Measurements from ENCODE around the gene SLC39A3.

Gene SLC39A3

GRCh38 chr19:2768365-2769132 is 28.7 kb upstream of the SLC39A3 start:
- DNase-seq = no peak

DNA sequence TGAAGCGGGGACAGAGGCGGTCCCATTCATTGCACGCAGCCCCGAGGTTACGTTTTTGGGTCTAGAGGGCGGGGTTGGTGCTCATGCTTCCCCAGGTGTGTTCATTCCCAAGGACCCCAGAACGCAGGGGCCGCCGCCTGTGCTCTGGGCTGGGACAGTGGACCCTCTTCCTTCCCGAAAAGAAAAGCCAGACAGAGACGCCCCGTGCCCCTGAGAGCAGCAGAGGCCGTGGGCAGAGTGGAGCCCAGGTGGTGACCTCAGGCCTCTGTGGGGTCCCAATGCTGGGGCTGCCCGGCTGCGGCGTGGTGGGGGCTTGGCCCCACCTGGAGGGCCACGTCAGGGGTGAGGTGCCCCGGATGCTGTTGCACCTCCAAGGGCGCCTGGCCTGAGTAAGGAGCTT is 27.9 kb upstream of the SLC39A3 start:
- DNase-seq = no peak

GRCh38 chr19:2766594-2767372 is 27.0 kb upstream of the SLC39A3 start:
- no peak for DNase-seq

DNA sequence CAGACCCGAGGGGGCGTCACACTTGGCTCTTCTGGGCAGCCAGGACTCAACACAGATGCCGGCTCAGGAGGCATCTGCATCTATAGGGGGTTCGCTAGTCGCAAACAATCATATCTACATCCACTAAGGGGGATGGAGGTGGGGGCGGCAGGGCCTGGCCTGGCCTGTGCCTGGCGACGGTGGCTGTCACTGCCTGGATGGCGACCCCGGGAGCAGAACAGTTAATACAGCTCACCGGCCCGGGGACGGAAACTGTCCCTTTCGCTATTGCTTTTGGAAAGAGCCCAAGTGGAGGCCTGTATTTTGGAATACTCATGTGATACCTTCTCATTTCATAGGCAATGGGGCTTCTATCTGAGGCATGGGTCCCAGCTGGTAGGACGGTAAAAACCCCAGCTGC is 25.6 kb upstream of the SLC39A3 start:
- DNase-seq = no peak

- no peak for DNase-seq
Measured at GRCh38 chr19:2764945-2765344, 25.1 kb upstream of the SLC39A3 start.

GRCh38 chr19:2763687-2764086 is 23.9 kb upstream of the SLC39A3 start:
- no peak for DNase-seq

DNA sequence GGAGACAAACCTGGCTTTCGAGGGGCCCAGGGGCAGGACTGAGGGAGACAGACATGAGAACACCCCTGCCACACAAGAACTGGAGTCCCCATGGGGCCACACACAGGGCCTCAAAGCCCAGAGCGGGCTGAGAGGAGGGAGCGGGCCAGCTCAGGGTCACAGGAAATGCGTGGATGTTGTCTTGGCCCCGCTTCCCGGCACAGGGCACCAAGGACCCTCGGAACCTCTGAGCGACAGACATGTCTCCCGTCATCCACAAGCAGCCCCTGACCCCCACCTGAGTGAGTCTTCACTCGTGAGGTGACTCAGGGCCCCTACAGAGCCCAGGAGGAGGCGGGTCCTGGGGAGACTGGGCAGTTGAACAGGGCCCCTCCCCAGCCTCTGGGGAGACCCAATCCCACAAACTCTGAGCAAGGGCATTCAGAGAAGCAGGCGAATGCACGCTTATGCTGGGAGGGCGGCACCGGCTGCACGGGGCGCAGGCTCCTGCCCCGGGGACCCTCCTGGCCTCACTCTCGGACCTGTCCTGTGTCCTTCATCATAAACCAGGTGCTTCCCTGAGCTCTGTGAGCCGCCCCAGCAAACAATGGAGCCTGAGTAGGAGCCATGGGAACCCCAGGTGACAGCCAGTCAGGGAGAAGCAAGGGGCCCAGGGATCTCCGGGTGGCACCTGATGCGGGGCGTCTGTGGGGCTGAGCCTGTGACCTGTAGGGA is 23.1 kb upstream of the SLC39A3 start:
- DNase-seq = no peak

DNA sequence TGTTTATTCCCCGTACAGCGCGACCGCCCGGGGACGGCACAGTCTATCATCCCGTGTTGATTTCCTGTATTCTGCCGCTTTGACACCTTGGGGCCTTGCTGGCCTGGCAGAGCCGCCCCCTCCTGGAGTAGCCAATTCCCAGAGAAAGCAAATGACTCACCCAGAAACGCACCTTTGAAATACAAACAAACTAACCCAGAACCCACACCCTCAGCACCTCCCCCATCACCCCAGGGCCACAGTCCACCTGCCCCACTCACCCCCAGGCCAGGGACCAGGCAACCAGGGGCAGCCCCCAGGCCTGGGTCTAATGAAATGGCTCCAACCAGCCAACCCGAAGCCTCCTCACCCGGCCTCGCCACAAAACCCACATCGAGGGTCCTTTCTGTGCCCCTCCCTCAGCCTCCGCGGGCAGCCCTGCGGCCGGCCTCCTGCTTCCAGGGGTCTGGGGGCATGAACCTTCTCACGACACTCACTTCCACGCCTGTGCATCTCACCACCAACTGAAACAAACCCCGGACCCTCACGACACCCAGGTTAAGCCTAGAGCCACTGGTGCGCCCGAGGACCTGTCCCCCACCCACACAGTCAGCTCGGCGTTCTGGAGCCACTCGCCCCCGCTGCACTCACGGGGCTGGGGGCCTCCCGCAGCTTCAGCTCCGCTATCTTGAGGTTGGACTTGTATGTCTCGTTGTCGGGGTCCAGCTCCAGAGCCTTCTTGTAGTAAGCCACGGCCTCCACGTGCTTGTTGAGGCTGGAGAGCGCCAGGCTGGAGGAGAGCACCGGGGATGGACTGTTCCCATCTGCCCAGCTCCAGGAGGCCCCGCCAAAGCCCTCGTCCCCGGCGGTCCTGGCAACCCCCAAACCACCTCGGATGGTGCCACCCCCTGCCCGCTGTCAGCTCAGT is 22.3 kb upstream of the SLC39A3 start:
- no peak for DNase-seq

GRCh38 chr19:2761309-2761677 is 21.5 kb upstream of the SLC39A3 start:
- DNase-seq = no peak

DNA sequence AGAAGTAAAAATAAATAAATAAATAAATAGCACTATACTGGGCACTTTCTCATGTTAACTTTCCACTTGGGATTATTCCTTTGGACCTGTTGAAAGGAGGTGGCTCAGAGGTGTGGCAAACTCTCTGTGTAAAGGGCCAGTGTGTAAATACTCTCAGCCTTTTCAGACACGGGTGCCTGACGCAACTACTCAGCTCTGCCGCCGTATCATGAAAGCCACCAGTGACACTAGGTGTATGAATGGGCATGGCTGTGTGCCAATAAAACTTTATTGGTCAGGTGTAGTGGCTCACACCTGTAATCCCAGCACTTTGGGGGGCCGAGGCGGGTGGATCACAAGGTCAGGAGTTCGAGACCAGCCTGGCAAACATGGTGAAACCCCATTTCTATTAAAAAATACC is 20.1 kb upstream of the SLC39A3 start:
- no peak for DNase-seq

DNA sequence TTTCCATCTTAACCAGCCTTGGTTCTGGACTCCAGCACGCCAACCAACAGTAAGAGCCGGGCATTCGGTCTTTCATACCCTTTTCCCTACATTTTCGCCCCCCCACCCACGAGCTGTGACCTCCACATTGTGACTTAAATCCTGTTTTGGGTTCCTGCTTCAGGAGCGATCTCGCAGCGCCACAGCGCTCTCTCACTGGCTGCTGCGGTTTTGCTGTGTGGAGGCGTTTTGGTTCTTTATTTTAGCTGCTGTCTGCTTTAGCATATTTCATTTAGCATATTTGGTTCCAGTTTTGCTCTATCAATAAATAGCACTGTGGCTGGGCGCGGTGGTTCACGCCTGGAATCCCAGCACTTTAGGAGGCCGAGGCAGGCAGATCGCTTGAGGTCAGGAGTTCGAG is 19.5 kb upstream of the SLC39A3 start:
- DNase-seq = no peak

GRCh38 chr19:2758601-2759313 is 18.9 kb upstream of the SLC39A3 start:
- no peak for DNase-seq

DNA sequence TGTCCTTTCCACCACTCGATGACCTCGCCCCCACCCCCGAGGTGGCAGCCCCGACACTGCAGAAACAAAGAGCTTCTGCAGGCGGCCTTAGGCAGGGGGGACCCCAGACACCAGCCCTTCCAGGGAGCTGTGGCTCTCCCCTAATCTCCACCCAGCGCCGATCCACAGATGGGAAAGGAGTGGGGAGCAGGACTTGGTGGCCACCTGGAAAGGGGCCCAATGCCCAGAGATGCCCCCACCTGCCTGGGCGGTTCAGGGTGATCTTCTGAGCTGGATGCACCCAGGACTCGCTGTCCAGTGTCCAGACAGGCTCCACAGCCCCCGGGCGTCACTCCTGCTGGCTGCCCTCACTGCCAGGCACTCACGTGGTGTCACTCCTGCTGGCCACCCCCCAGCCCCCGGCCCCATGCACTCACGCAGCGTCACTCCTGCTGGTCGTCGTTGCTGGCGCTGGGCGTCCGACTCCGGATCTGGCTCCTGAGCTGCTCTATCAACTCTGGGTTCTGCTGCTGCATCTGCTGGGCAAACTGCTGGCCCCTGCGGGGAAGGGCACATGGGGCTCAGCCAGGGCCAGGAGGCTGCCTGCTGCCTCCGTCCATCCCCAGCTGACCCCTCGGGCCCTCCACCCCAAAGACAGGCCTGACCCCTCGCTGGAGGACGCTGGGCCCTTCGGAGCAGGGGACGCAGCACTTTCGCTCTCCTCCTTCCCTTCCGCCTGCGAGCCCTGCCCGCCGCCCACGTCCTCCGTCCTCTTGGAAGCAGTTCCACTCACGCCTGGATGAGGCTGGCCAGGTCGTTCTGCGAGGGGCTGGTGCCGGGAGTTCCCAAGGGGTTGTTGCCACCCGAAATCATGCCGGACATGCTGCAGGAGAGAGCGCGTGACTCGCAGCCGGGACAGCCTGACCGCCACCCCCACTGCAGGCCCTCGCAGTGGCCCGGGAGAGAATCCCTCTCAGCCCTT is 17.4 kb upstream of the SLC39A3 start:
- no peak for DNase-seq

DNA sequence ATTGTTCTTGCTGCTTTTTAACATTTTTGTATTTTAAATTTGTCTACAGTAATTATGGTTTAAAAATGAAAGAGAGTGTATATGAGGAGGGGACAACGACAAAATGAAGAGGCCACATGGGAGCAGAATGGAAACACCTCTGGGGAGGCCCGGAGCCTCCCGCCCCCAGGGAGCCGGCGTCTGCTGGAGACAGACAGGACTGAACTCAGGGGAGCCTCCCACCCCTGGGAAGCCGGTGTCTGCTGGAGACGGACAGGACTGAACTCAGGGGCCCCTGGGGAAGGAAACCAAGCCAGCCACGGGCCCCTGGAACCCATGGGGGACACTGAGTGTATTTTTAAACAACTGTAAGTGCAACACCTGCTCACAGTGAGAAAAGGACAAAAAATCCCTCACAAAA is 16.7 kb upstream of the SLC39A3 start:
- DNase-seq = no peak

DNA sequence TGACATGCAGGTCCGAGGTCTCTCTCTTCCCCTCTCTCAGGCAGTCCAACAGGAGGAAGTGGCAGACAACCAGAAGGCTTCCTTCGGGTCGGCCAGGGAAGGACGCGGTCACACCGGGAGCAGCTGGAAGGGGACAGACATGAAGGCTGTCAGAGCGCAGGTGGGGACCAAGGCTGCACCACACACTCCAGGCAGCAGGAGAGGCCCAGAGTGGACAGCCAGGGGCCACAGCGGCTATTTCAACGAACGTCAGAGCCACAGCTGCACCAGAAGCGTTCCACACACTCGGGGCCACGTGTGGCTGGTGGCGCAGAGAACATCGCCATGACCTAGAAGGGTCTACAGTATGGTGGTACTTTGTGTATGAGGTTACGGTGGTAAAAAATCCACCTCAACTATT is 16.0 kb upstream of the SLC39A3 start:
- DNase-seq = no peak

- no peak for DNase-seq
Measured at GRCh38 chr19:2755448-2755705, 15.6 kb upstream of the SLC39A3 start.

GRCh38 chr19:2754659-2755447 is 15.0 kb upstream of the SLC39A3 start:
- DNase-seq = no peak

- no peak for DNase-seq
Measured at GRCh38 chr19:2751438-2751830, 11.6 kb upstream of the SLC39A3 start.

DNA sequence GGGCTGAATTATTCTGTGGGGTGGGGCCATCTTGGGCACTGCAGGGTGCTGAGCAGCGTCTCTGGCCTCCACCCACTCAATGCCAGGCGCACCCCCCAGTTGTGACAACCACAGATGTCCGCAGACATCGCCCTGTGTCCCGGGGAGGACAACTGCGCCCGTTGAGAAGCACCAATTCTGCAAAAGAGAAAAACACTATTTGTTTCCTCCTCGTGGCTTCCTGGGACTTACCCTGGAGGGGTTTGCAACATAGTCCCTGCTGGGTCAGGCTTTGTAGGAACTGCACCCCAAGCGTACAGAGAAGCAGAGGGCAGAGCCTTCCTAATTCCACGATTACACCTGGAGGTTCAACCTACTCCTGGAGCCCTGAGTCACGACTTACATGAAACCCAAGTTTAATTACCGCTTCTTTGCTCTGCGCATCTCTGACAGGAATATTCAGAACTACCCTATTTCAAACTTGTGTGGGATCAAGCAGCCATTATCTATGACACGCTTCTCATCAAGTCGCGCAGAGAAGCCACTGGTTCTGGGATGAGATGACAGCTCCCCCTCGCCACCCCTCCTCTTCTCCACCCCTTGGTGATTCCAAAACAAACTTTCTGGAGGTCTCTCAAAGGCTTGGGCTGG is 11.1 kb upstream of the SLC39A3 start:
- DNase-seq = no peak

- no peak for DNase-seq
Measured at GRCh38 chr19:2747349-2747748, 7.5 kb upstream of the SLC39A3 start.

Data from activated CD4-positive, CD25-positive, alpha-beta regulatory T cell (primary cell).